Measurements from ENCODE around the gene C1QL1. TPM values are rescaled to one million over a fixed set of nuclear protein-coding genes. Genes with fewer than 3 reads are reported as not detected.
A peak's percentile ranks its signal among the peaks of the same experiment; 100 is the strongest.

The C1QL1 gene
- total and polyA plus RNA-seq, 2 donors (not counting 3 experiments of a cell fraction or from before 2014, with no cell fraction given): 0.35 to 0.72 TPM

GRCh38 chr17:44915862-44916780, 52.0 kb downstream of the C1QL1 start:
- dilution Hi-C loops (cut with MboI; ENCODE audit: extremely low pct_ligation_motif_present, low sequenced_read_pairs) (no loop called here), intact Hi-C loops (cut with micrococcal nuclease) (no loop called here)
- H3K9me1 ChIP-seq (replicated peaks; ENCODE audit: control insufficient read depth, extremely low read depth, insufficient read depth, low read length): no peaks in the 10 kb centered on the region
- H3K4me1 ChIP-seq (ENCODE audit: control insufficient read depth, extremely low read depth, insufficient read depth, low read length): peaks cover 12% of the 10 kb centered on the region
- H3K27me3 ChIP-seq (ENCODE audit: control insufficient read depth in 2 of 2, insufficient read depth in 2 of 2, low read length in 2 of 2): peaks cover 0 to 9% of the 10 kb centered on the region in 2 experiments
- H3K9ac ChIP-seq (replicated peaks; ENCODE audit: extremely low read depth, insufficient read depth, low read length): no peak overlapping the region
- no peaks in the 10 kb centered on the region for H3K36me3 ChIP-seq (ENCODE audit: control insufficient read depth in 2 of 2, extremely low read depth in 1 of 2, insufficient read depth in 2 of 2, low read length in 2 of 2)
- ChIA-PET CTCF (interaction anchor here (0.6 to 9.9 kb wide), 5 partner anchors 16 to 219 kb away, joined by 3 to 331 read pairs (median 7); partner anchors contain the start of genes ACBD4 and EFTUD2), POLR2A (no interaction called here)
- no peak for FAIRE-seq
- no peak overlapping the region for H3K4me2 ChIP-seq (ENCODE audit: insufficient read depth, low read length)
- H4K20me1 ChIP-seq (replicated peaks; ENCODE audit: control insufficient read depth, extremely low read depth, insufficient read depth, low read length): no peaks in the 10 kb centered on the region
- no peaks in the 10 kb centered on the region for H3K79me2 ChIP-seq (ENCODE audit: control insufficient read depth, insufficient read depth, low read length)
- H3K27ac ChIP-seq (ENCODE audit: insufficient read depth, low read depth, low read length): no peak overlapping the region
- peak; percentile 14 for DNase-seq (ENCODE audit: low read depth, low spot score)
- TF ChIP-seq GATA2 (IDR thresholded peaks at IDR 0.05; ENCODE audit: insufficient read depth, insufficient read length, low read depth, low read length) (no peak), POLR2AphosphoS5 (IDR thresholded peaks at IDR 0.05; ENCODE audit: insufficient read depth, low read depth, low read length) (no peak), FOS (IDR thresholded peaks at IDR 0.05; ENCODE audit: borderline replicate concordance, insufficient read depth, low read length) (no peak), CTCF (IDR thresholded peaks at IDR 0.05; ENCODE audit: extremely low read depth in 1 of 2, insufficient read depth in 1 of 2, low read depth in 1 of 2, low read length in 2 of 2) (no peak), MYC (IDR thresholded peaks at IDR 0.05; ENCODE audit: low read depth, low read length) (no peak), MAX (IDR thresholded peaks at IDR 0.05; ENCODE audit: insufficient read depth, insufficient read length) (no peak), POLR2A (IDR thresholded peaks at IDR 0.05; ENCODE audit: low read depth, low read length) (no peak), EZH2 (IDR thresholded peaks at IDR 0.05; ENCODE audit: borderline replicate concordance, low read depth, low read length, severe bottlenecking) (no peak), JUN (IDR thresholded peaks at IDR 0.05; ENCODE audit: borderline replicate concordance, insufficient read depth, insufficient read length, low read depth) (no peak)
- H3K9me3 ChIP-seq (replicated peaks; ENCODE audit: control insufficient read depth, insufficient read depth, low read length): no peaks in the 10 kb centered on the region
- no TSS peak for BruUV-seq (replicated peaks)
- H3K4me3 ChIP-seq (replicated peaks in 1 of 3; ENCODE audit: insufficient read depth in 1 of 3, low read depth in 1 of 3, low read length in 3 of 3): no peak overlapping the region
- H2AFZ ChIP-seq (ENCODE audit: low read depth, low read length): no peak overlapping the region
